Measurements from ENCODE around the gene FFAR1. TPM values are rescaled to one million over a fixed set of nuclear protein-coding genes. Genes with fewer than 3 reads are reported as not detected.

The FFAR1 gene
- total and polyA plus RNA-seq, 7 experiments from 2014 or later, result 0.10 to 1.3 (median 0.24) TPM; not detected in 4

DNA sequence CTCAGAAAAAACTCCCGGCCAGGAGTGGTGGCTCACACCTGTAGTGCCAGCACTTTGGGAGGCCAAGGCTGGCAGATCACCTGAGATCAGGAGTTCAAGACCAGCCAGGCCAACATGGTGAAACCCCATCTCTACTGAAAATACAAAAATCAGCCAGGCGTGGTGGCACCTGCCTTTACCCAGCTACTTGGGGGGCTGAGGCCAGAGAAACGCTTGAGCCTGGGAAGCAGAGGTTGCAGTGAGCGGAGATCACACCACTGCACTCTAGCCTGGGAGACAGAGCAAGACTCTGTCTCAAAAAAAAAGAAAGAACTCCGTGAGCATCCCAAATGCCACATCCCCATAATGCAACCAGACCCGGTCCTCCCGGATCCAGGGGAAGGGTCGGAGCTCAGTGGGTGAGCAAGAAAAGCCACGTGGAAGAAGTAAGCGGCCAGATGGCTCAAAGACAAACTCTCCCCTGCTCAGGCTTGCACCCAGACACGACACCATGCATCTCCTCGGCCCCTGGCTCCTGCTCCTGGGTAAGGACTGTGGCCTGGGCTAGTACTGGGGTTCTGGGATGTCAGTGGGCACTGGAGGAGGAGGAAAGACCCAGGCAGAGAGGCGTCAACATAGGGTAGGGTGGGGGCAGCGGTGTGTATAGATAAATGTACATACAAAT lies 16.0 kb upstream of the FFAR1 start:
- H3K27me3 Mint-ChIP-seq, result peaks cover 0 to 16% (median 0%) of the 10 kb centered on the region in 5 donors

DNA sequence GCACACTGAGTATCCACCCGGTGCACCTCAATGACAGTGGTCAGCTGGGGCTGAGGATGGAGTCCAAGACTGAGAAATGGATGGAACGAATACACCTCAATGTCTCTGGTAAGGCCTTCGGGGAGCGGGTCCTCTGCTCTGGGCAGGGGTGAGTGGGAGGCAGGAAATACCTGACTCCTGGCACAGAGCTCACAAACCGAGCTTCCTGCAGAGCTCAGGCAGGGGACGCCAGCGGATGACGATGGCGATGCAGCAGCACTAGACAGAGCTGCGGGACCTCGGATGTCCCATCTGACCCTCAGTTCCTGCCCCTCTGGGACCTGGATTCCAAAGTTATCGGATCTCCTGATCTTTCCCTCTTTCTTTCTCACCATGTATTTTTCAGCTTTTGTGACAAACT lies 14.9 kb upstream of the FFAR1 start:
- H3K27me3 ChIP-seq (ENCODE audit: control insufficient read depth in 2 of 2, insufficient read depth in 2 of 2, low read length in 2 of 2), result no peaks in the 10 kb centered on the region
- POLR2A ChIA-PET, result no interaction called here
- CTCF ChIA-PET, result interaction anchor here (1.1 to 2.0 kb wide), 3 partner anchors 20 to 191 kb away, joined by 3 to 5 read pairs (median 3); no protein-coding TSS in a partner anchor
- peak overlapping the region in 8 of 10 donors; percentile 22 to 66 (median 54) for H3K4me3 Mint-ChIP-seq
- no peaks in the 10 kb centered on the region for H3K9me3 Mint-ChIP-seq
- H3K4me3 ChIP-seq (ENCODE audit: low read length), result no peak overlapping the region
- peak in 5 of 9 donors; percentile 16 to 43 (median 36) for DNase-seq
- H3K27me3 Mint-ChIP-seq, result peaks cover 0 to 17% (median 0%) of the 10 kb centered on the region in 5 donors
- peaks cover 0 to 8% of the 10 kb centered on the region in 2 donors for H3K4me1 ChIP-seq (ENCODE audit: control insufficient read depth in 2 of 2, insufficient read depth in 2 of 2, low read length in 2 of 2)
- H3K36me3 ChIP-seq (ENCODE audit: control insufficient read depth in 2 of 3, insufficient read depth in 3 of 3, low read length in 3 of 3), result no peaks in the 10 kb centered on the region
- H3K27ac ChIP-seq (ENCODE audit: low read depth, low read length), result no peak overlapping the region
- no peaks in the 10 kb centered on the region for H3K36me3 Mint-ChIP-seq
- peak; percentile 62 for ATAC-seq
- peaks cover 12 to 29% (median 17%) of the 10 kb centered on the region in 7 donors for H3K4me1 Mint-ChIP-seq
- peak overlapping the region in 2 of 9 donors; percentile 36 to 51 for H3K27ac Mint-ChIP-seq
- intact Hi-C loops (cut with micrococcal nuclease), result no loop called here
- no peaks in the 10 kb centered on the region for H3K9me3 ChIP-seq (ENCODE audit: control insufficient read depth in 2 of 3, low read length in 3 of 3)

More for the DNA sequence above, 16.0 kb upstream of the FFAR1 start:
- Mint-ChIP-seq H3K36me3 (no peaks in the 10 kb centered on the region), H3K27ac (no peak overlapping the region), H3K4me3 (no peak overlapping the region), H3K4me1 (peaks cover 10 to 29% (median 17%) of the 10 kb centered on the region in 7 donors), H3K9me3 (no peaks in the 10 kb centered on the region)
- no peak for DNase-seq
- intact Hi-C loops (cut with micrococcal nuclease), result no loop called here
- Histone ChIP-seq H3K9me3 (ENCODE audit: control insufficient read depth in 2 of 3, low read length in 3 of 3) (no peaks in the 10 kb centered on the region), H3K27me3 (ENCODE audit: control insufficient read depth in 2 of 2, insufficient read depth in 2 of 2, low read length in 2 of 2) (no peaks in the 10 kb centered on the region), H3K36me3 (ENCODE audit: control insufficient read depth in 2 of 3, insufficient read depth in 3 of 3, low read length in 3 of 3) (no peaks in the 10 kb centered on the region), H3K4me1 (ENCODE audit: control insufficient read depth in 2 of 2, insufficient read depth in 2 of 2, low read length in 2 of 2) (peaks cover 0 to 8% of the 10 kb centered on the region in 2 donors), H3K27ac (ENCODE audit: low read depth, low read length) (no peak overlapping the region), H3K4me3 (ENCODE audit: low read length) (no peak overlapping the region)
- CTCF ChIA-PET, result no interaction called here
- POLR2A ChIA-PET, result no interaction called here
- no peak for ATAC-seq

- intact Hi-C loops (cut with micrococcal nuclease), result no loop called here
- H3K9me3 Mint-ChIP-seq, result no peaks in the 10 kb centered on the region
- peaks cover 0 to 17% (median 0%) of the 10 kb centered on the region in 5 donors for H3K27me3 Mint-ChIP-seq
- H3K36me3 ChIP-seq (ENCODE audit: control insufficient read depth in 2 of 3, insufficient read depth in 3 of 3, low read length in 3 of 3), result no peaks in the 10 kb centered on the region
- no peaks in the 10 kb centered on the region for H3K36me3 Mint-ChIP-seq
- no peak overlapping the region for H3K27ac Mint-ChIP-seq
- no peak overlapping the region for H3K27ac ChIP-seq (ENCODE audit: low read depth, low read length)
- POLR2A ChIA-PET, result interaction anchor here (0.5 kb wide), 1 partner anchor 908 kb away, joined by 4 read pairs; no protein-coding TSS in a partner anchor
- peaks cover 0 to 8% of the 10 kb centered on the region in 2 donors for H3K4me1 ChIP-seq (ENCODE audit: control insufficient read depth in 2 of 2, insufficient read depth in 2 of 2, low read length in 2 of 2)
- DNase-seq, result no peak
- no peak overlapping the region for H3K4me3 Mint-ChIP-seq
- CTCF ChIA-PET, result interaction anchor here (0.5 to 2.0 kb wide), 3 partner anchors 138 to 162 kb away, joined by 4 to 6 read pairs (median 5); no protein-coding TSS in a partner anchor
- peaks cover 9 to 23% (median 17%) of the 10 kb centered on the region in 7 donors for H3K4me1 Mint-ChIP-seq
- no peak overlapping the region for H3K4me3 ChIP-seq (ENCODE audit: low read length)
- no peaks in the 10 kb centered on the region for H3K9me3 ChIP-seq (ENCODE audit: control insufficient read depth in 2 of 3, low read length in 3 of 3)
- H3K27me3 ChIP-seq (ENCODE audit: control insufficient read depth in 2 of 2, insufficient read depth in 2 of 2, low read length in 2 of 2), result no peaks in the 10 kb centered on the region
- ATAC-seq, result no peak
These were observed 13.5 kb upstream of the FFAR1 start for GRCh38 chr19:35334144-35334753.

- CTCF ChIA-PET, result no interaction called here
- H3K4me1 Mint-ChIP-seq, result peaks cover 9 to 21% (median 16%) of the 10 kb centered on the region in 7 donors
- no peak overlapping the region for H3K4me3 Mint-ChIP-seq
- peak overlapping the region in 2 of 9 donors; percentile 52 to 55 for H3K27ac Mint-ChIP-seq
- ATAC-seq (no peak), DNase-seq (no peak)
- POLR2A ChIA-PET, result no interaction called here
- H3K27me3 ChIP-seq (ENCODE audit: control insufficient read depth in 2 of 2, insufficient read depth in 2 of 2, low read length in 2 of 2), result no peaks in the 10 kb centered on the region
- intact Hi-C loops (cut with micrococcal nuclease), result no loop called here
- no peaks in the 10 kb centered on the region for H3K36me3 ChIP-seq (ENCODE audit: control insufficient read depth in 2 of 3, insufficient read depth in 3 of 3, low read length in 3 of 3)
- H3K36me3 Mint-ChIP-seq, result no peaks in the 10 kb centered on the region
- H3K9me3 Mint-ChIP-seq, result no peaks in the 10 kb centered on the region
- H3K4me3 ChIP-seq (ENCODE audit: low read length), result no peak overlapping the region
- no peaks in the 10 kb centered on the region for H3K9me3 ChIP-seq (ENCODE audit: control insufficient read depth in 2 of 3, low read length in 3 of 3)
- H3K27ac ChIP-seq (ENCODE audit: low read depth, low read length), result no peak overlapping the region
- peaks cover 0 to 10% (median 0%) of the 10 kb centered on the region in 5 donors for H3K27me3 Mint-ChIP-seq
- peaks cover 0 to 8% of the 10 kb centered on the region in 2 donors for H3K4me1 ChIP-seq (ENCODE audit: control insufficient read depth in 2 of 2, insufficient read depth in 2 of 2, low read length in 2 of 2)
These were observed 11.3 kb upstream of the FFAR1 start for GRCh38 chr19:35336166-35336955.

DNA sequence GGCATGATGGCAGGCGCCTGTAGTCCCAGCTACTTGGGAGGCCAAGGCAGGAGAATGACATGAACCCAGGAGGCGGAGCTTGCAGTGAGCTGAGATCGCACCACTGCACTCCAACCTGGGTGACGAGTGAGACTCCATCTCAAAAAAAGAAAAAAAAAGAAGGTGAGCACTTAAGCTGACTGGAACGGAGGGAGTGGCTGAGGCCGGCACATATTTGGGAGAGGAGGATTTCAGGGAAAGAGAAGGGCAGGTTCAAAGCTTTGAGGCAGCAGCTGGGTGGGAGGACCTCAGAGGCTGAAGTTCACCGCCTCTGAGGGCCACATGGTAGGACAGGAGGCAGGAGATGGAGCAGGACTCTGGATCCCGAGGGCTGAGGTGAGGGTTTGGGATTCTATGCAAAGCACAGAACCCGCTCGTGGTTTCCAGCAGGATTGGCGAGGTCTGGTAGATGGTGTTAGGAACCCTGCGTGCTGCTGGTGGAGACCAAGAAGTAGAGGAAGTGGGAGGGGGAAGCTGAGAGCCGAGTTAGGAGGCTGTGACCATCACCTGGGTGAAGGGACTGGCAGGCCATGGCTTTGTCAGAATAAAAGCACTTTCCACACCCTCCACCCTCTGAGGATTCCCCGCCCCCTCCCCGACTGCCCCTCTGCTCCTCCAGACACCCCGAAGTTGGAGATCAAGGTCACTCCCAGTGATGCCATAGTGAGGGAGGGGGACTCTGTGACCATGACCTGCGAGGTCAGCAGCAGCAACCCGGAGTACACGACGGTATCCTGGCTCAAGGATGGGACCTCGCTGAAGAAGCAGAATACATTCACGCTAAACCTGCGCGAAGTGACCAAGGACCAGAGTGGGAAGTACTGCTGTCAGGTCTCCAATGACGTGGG lies 10.4 kb upstream of the FFAR1 start:
- Histone ChIP-seq H3K4me1 (ENCODE audit: control insufficient read depth in 2 of 2, insufficient read depth in 2 of 2, low read length in 2 of 2) (peaks cover 0 to 8% of the 10 kb centered on the region in 2 donors), H3K4me3 (ENCODE audit: low read length) (no peak overlapping the region), H3K9me3 (ENCODE audit: control insufficient read depth in 2 of 3, low read length in 3 of 3) (no peaks in the 10 kb centered on the region), H3K27me3 (ENCODE audit: control insufficient read depth in 2 of 2, insufficient read depth in 2 of 2, low read length in 2 of 2) (no peaks in the 10 kb centered on the region), H3K36me3 (ENCODE audit: control insufficient read depth in 2 of 3, insufficient read depth in 3 of 3, low read length in 3 of 3) (no peaks in the 10 kb centered on the region), H3K27ac (ENCODE audit: low read depth, low read length) (no peak overlapping the region)
- Mint-ChIP-seq H3K4me3 (no peak overlapping the region), H3K36me3 (no peaks in the 10 kb centered on the region), H3K9me3 (no peaks in the 10 kb centered on the region), H3K4me1 (peaks cover 12 to 21% (median 16%) of the 10 kb centered on the region in 7 donors), H3K27me3 (peaks cover 0 to 9% (median 0%) of the 10 kb centered on the region in 5 donors), H3K27ac (no peak overlapping the region)
- ATAC-seq, result no peak
- ChIA-PET POLR2A (no interaction called here), CTCF (no interaction called here)
- intact Hi-C loops (cut with micrococcal nuclease), result no loop called here
- no peak for DNase-seq

- H3K4me3 ChIP-seq (ENCODE audit: low read length), result no peak overlapping the region
- CTCF ChIA-PET, result no interaction called here
- no peaks in the 10 kb centered on the region for H3K9me3 Mint-ChIP-seq
These were observed 9.8 kb upstream of the FFAR1 start for GRCh38 chr19:35337984-35338296.

More at GRCh38 chr19:35337984-35338296, 9.8 kb upstream of the FFAR1 start:
- no peaks in the 10 kb centered on the region for H3K27me3 ChIP-seq (ENCODE audit: control insufficient read depth in 2 of 2, insufficient read depth in 2 of 2, low read length in 2 of 2)
- Mint-ChIP-seq H3K36me3 (no peaks in the 10 kb centered on the region), H3K27me3 (peaks cover 0 to 9% (median 0%) of the 10 kb centered on the region in 5 donors), H3K27ac (no peak overlapping the region), H3K4me1 (peaks cover 7 to 18% (median 10%) of the 10 kb centered on the region in 7 donors), H3K4me3 (no peak overlapping the region)
- intact Hi-C loops (cut with micrococcal nuclease), result no loop called here
- H3K36me3 ChIP-seq (ENCODE audit: control insufficient read depth in 2 of 3, insufficient read depth in 3 of 3, low read length in 3 of 3), result no peaks in the 10 kb centered on the region
- H3K4me1 ChIP-seq (ENCODE audit: control insufficient read depth in 2 of 2, insufficient read depth in 2 of 2, low read length in 2 of 2), result peaks cover 0 to 3% of the 10 kb centered on the region in 2 donors
- POLR2A ChIA-PET, result no interaction called here
- no peak overlapping the region for H3K27ac ChIP-seq (ENCODE audit: low read depth, low read length)
- DNase-seq, result no peak
- no peaks in the 10 kb centered on the region for H3K9me3 ChIP-seq (ENCODE audit: control insufficient read depth in 2 of 3, low read length in 3 of 3)
- ATAC-seq, result no peak

Data from naive thymus-derived CD4-positive, alpha-beta T cell (primary cell).